Lung (tissue), 12 donors: ENCODE data around the gene DLST. TPM values are rescaled to one million over a fixed set of nuclear protein-coding genes. Genes with fewer than 3 reads are reported as not detected.

ENCODE experiments used
- ATAC-seq: fragments of 200-7000 bp; cut with Tn5 transposase; one replicate; pipeline ENCODE4 v1.9.1; 2020; ENCODE audit warnings: moderate number of reproducible peaks; ENCODE audit not compliant: insufficient read depth, low FRiP score
- DNase-seq, 3 donors: peaks; one replicate each; pipeline ENCODE4 v3.0.0-alpha.2; 2013 to 2017
- H3K27ac ChIP-seq, 2 donors: one replicate each; pipeline ENCODE4 v1.5.1; 2013; ENCODE audit warnings: mild to moderate bottlenecking in 2 of 2, moderate library complexity in 2 of 2, control low read depth in 1 of 2, inconsistent platforms in 1 of 2, low read depth in 1 of 2, low read length in 1 of 2
- H3K27me3 ChIP-seq, 3 donors: one replicate each; pipeline ENCODE4 v1.5.1; 2013; ENCODE audit warnings: low read length in 2 of 3; ENCODE audit not compliant: control insufficient read depth in 3 of 3, insufficient read depth in 3 of 3
- H3K36me3 ChIP-seq, 4 donors: one replicate each; pipeline ENCODE4 v1.5.1; 2013; ENCODE audit warnings: low read length in 4 of 4, mild to moderate bottlenecking in 1 of 4, moderate library complexity in 1 of 4; ENCODE audit not compliant: control insufficient read depth in 4 of 4, insufficient read depth in 4 of 4
- H3K4me1 ChIP-seq, 5 donors: one replicate each; pipeline ENCODE4 v1.5.1; 2013; ENCODE audit warnings: low read length in 5 of 5, mild to moderate bottlenecking in 2 of 5, moderate library complexity in 1 of 5; ENCODE audit not compliant: control insufficient read depth in 5 of 5, insufficient read depth in 5 of 5
- H3K4me3 ChIP-seq: one replicate; pipeline ENCODE4 v1.5.1; 2013; ENCODE audit warnings: mild to moderate bottlenecking, control low read depth, moderate library complexity
- H3K9ac ChIP-seq, 2 donors: one replicate each; pipeline ENCODE4 v1.5.1; 2013; ENCODE audit warnings: low read length in 2 of 2, control low read depth in 1 of 2; ENCODE audit not compliant: insufficient read depth in 1 of 2
- H3K9me3 ChIP-seq, 4 donors: one replicate each; pipeline ENCODE4 v1.5.1; 2013; ENCODE audit warnings: low read length in 3 of 4, mild to moderate bottlenecking in 1 of 4, moderate library complexity in 1 of 4; ENCODE audit not compliant: control insufficient read depth in 4 of 4, insufficient read depth in 3 of 4
- CTCF ChIP-seq: IDR thresholded peaks from 2 replicates; pipeline ENCODE4 v1.5.1; 2012; ENCODE audit warnings: mild to moderate bottlenecking; ENCODE audit errors: control extremely low read depth, extremely low read depth
- WGBS, 2 donors: extraction: QIAGEN DNeasy Blood & Tissue Kit; methylation state at CpG; one replicate each; pipeline ENCODE4 v1.1.7; 2013; 5-methylcytosine and 5-hydroxymethylcytosine counted together
- polyA plus RNA-seq, 2 donors: library from polyadenylated mRNA; stranded (reverse); fragments of 200-250 nt; gene quantifications; one replicate each; pipeline ENCODE4 v1.2.1, GENCODE V29; 2013
- total RNA-seq, 2 donors: library from RNA; depleted of rRNA in 1 of 2; stranded (reverse); fragments of >200 nt in 1 of 2; gene quantifications; one replicate each; pipeline ENCODE4 v1.2.1, GENCODE V29; 2014 to 2021
- donor health status: control.
- donor health status: control.
- donor health status: Bipolar disorder and iron deficiency.
- donor health status: healthy.
- donor health status: DM: yes; HTN: yes; CAD: no.

Gene DLST
- total and polyA plus RNA-seq, 4 donors: 37.3 to 79.1 (median 69.5) TPM

DNA sequence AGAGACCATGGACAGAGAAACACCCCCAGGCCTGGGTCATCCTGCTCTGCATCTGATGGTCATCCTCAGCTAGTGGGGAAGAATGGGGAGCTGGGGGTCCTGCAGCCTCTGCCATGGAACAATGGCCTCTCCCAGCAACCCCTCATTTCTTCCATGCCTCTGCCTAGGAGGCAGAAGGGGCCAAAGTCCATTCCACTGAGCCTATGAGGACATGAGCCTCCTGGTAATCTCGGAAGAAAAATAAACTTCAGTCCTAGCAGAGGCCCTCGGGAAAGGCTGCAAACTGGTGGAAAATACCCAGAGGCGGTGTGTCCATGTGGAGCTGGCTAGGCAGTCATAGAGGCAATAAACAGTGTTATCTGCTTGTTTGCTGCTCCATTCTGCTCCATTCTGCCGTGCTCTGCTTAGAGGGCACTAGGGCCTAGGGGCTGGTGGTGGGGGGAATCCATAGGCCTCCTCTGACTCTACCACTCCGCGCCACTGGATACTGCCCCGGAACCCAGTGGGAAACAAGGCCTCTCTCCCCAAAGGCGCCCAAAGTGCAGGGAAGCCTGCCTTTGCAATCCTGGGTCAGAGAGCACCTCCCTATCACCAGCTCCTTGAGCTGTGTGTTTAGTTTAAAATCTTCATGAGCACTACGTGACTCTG, 69.2 kb downstream of the DLST start:
- ATAC-seq (no peak), DNase-seq (no peak)
- no peak overlapping the region for H3K9ac ChIP-seq
- 80 to 91% methylated on average over 9 of the region's 9 CpGs for WGBS, 2 donors
- H3K36me3 ChIP-seq: peaks cover 0 to 19% (median 5%) of the 10 kb centered on the region in 4 donors
- no peak overlapping the region for H3K27ac ChIP-seq
- no peak overlapping the region for H3K4me3 ChIP-seq
- no peaks in the 10 kb centered on the region for H3K27me3 ChIP-seq
- no peak for TF ChIP-seq CTCF
- H3K4me1 ChIP-seq: peaks cover 0 to 59% (median 13%) of the 10 kb centered on the region in 5 donors
- H3K9me3 ChIP-seq: no peaks in the 10 kb centered on the region

DNA sequence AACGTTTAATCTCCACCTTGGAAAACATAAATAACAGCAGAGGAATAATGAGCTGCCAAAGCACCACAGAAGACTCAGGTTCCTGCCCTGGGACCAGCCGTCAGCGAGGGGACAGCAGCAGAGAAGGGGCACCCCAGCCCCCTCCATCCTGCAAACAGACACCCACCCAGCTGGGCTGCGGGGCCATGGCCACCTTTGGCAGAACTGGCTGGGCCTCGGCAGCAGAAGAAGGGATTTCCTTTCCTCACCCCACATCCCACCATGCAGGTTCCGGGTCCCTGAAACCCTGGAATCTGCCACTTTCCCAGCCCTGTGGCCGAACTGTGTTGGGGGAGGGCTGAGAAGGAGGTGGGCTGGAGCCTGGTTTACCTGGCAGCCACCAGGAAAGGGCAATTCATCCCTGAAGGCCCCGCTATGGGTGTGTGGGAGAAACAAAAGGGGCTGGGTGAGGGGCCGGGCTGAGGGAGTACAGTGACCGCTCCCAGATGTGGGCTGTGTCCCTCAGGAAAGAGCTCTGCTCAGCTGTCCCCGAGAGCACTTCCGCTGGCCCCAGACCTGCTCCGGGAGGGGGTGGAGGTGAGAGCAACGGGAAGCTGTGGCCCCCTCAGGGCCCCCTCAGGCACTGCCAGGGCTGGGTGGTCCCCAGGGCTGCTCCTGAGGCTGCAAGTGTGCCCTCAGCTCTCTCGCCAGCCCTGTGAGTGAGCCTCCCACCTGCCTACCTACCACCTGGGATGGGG, 69.9 kb downstream of the DLST start:
- peaks cover 0 to 19% (median 5%) of the 10 kb centered on the region in 4 donors for H3K36me3 ChIP-seq
- TF ChIP-seq CTCF: no peak
- no peak overlapping the region for H3K27ac ChIP-seq
- WGBS, 2 donors: 61 to 66% methylated on average over 15 of the region's 15 CpGs
- peaks cover 0 to 64% (median 13%) of the 10 kb centered on the region in 5 donors for H3K4me1 ChIP-seq
- no peaks in the 10 kb centered on the region for H3K9me3 ChIP-seq
- no peaks in the 10 kb centered on the region for H3K27me3 ChIP-seq
- DNase-seq: no peak
- H3K4me3 ChIP-seq: no peak overlapping the region
- ATAC-seq: no peak
- H3K9ac ChIP-seq: no peak overlapping the region

DNA sequence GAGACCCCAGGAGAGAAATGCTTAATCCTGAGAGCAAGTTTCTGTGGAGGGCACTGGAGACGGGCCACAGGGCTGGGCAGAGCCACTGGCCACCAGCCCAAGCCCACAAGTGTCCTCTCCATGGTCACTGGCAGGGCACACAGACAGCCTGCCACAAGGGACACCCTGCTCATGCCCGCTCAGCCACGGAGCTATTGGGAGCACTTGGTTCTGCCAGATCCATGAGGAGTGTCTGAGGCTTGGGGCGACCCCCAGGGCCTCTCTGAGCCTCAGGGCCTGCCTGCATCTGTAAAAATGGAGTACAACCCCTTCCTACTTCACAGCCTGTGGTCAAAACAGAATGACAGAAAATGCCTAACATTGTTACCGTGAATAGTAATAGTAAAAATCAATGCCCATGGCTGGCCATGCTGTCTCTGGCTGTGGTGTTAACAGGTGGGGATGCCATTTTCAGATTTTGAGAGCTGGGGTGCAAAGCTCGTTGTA, 70.5 kb downstream of the DLST start:
- TF ChIP-seq CTCF: no peak
- Histone ChIP-seq H3K9ac (no peak overlapping the region), H3K4me1 (peaks cover 0 to 61% (median 13%) of the 10 kb centered on the region in 5 donors), H3K27ac (no peak overlapping the region), H3K9me3 (no peaks in the 10 kb centered on the region), H3K36me3 (peaks cover 0 to 17% (median 4%) of the 10 kb centered on the region in 4 donors), H3K4me3 (no peak overlapping the region), H3K27me3 (no peaks in the 10 kb centered on the region)
- no peak for DNase-seq
- WGBS, 2 donors: 83 to 90% methylated on average over 6 of the region's 6 CpGs
- no peak for ATAC-seq
